Measurements from ENCODE around the gene CH25H. TPM values are rescaled to one million over a fixed set of nuclear protein-coding genes. Genes with fewer than 3 reads are reported as not detected.

Gene CH25H
- total RNA-seq, 1 experiment from 2014 or later, result 0.72 TPM

- DNase-seq (ENCODE audit: low read depth), result no peak
Observed at GRCh38 chr10:89156161-89156835, 50.8 kb downstream of the CH25H start.

Other genes starting within 250 kb of the CH25H start
- gene FAS, start 216.5 kb downstream of the CH25H start, total RNA-seq (2014; rRNA removed; shearing (Covaris generic)), result 17.7 and 24.9 TPM in 2 replicates
- gene LIPA, start 44.5 kb upstream of the CH25H start, total RNA-seq (2014; rRNA removed; shearing (Covaris generic)), result 57.1 and 74.7 TPM in 2 replicates
- gene IFIT2, start 94.7 kb upstream of the CH25H start, total RNA-seq (2014; rRNA removed; shearing (Covaris generic)), result 5.8 and 6.0 TPM in 2 replicates
- 23.4 and 24.0 TPM in 2 replicates for gene IFIT3, start 120.7 kb upstream of the CH25H start, total RNA-seq (2014; rRNA removed; shearing (Covaris generic))
- gene IFIT1B, start 170.7 kb upstream of the CH25H start, total RNA-seq (2014; rRNA removed; shearing (Covaris generic)), result not detected in 2 replicates
- 29.9 and 36.3 TPM in 2 replicates for gene IFIT1, start 185.3 kb upstream of the CH25H start, total RNA-seq (2014; rRNA removed; shearing (Covaris generic))
- 20.8 and 28.7 TPM in 2 replicates for gene IFIT5, start 207.3 kb upstream of the CH25H start, total RNA-seq (2014; rRNA removed; shearing (Covaris generic))

Data from RPMI7951 (cell line).